H1 (cell line): ENCODE results near the gene MAGI2. TPM values are rescaled to one million over a fixed set of nuclear protein-coding genes. Genes with fewer than 3 reads are reported as not detected.

Source experiments
- ASH2L ChIP-seq: fragments of 200-600, 300-600 bp; sonication (generic); IDR thresholded peaks from one replicate; pipeline ENCODE4 v1.7.1; 2017; ENCODE audit warnings: low read length
- EGR1 ChIP-seq: IDR thresholded peaks from 2 replicates; pipeline ENCODE4 v1.6.1; 2011; ENCODE audit warnings: low read depth, low read length, borderline replicate concordance
- EZH2 ChIP-seq: fragments of 200-600 bp; sonication (generic); IDR thresholded peaks from 2 replicates; pipeline ENCODE4 v1.7.1; 2012; ENCODE audit warnings: low read depth, mild to moderate bottlenecking, moderate library complexity, low read length, inconsistent platforms; ENCODE audit not compliant: severe bottlenecking
- HDAC6 ChIP-seq: IDR thresholded peaks from one replicate; pipeline ENCODE4 v1.7.1; 2012; ENCODE audit warnings: low read depth, mild to moderate bottlenecking, inconsistent platforms, low read length, moderate library complexity
- POLR2A ChIP-seq, 2 experiments: IDR thresholded peaks; 1 replicate in 1 of 2; 2 replicates in 1 of 2; pipeline ENCODE4 v1.6.1; 2011; ENCODE audit warnings: low read depth in 2 of 2, low read length in 2 of 2, mild to moderate bottlenecking in 2 of 2; ENCODE audit errors: control extremely low read depth in 1 of 2
- RBBP5 ChIP-seq: IDR thresholded peaks from 2 replicates; pipeline ENCODE4 v1.7.1; 2012; ENCODE audit warnings: low read depth, mild to moderate bottlenecking, inconsistent platforms, low read length, moderate library complexity, borderline replicate concordance
- RNF2 ChIP-seq: fragments of 200-900, 300-1000 bp; sonication (generic); IDR thresholded peaks from 2 replicates; pipeline ENCODE4 v1.7.1; 2016; ENCODE audit warnings: borderline replicate concordance, low read depth, mild to moderate bottlenecking, antibody characterized with exemption, low read length; ENCODE audit not compliant: poor library complexity, severe bottlenecking; ENCODE audit errors: missing control alignments
- YY1 ChIP-seq: IDR thresholded peaks from 2 replicates; pipeline ENCODE4 v1.6.1; 2011; ENCODE audit warnings: low read depth, mild to moderate bottlenecking, low read length
- polyA plus RNA-seq, 7 experiments: library from polyadenylated mRNA; depleted of rRNA in 3 of 7; stranded (reverse) in 5 of 7; unstranded in 2 of 7; fragments of >200 nt in 5 of 7; fragments of 200-250 nt in 2 of 7; gene quantifications; 1 replicate in 5 of 7; 2 replicates in 1 of 7; 4 replicates in 1 of 7; pipeline versions ENCODE4 v1.2.1 to v1.2.3, GENCODE V29; 2011 to 2013; ENCODE audit warnings: missing spikeins in 2 of 7, mixed read lengths in 2 of 7
- total RNA-seq: library from RNA; stranded (reverse); fragmentation: NEBNext Ultra II Directional; extraction: Animal tissue kit (Norgen Biotek cat#: 25700); gene quantifications from 2 replicates; pipeline ENCODE4 v1.2.1, GENCODE V29; 2021
- TF ChIP-seq, protein P1 (sequence below): fragments of 300-600 bp; sonication (generic); IDR thresholded peaks from 2 replicates; pipeline ENCODE4 v1.7.1; 2012; ENCODE audit warnings: low read length, moderate library complexity, mild to moderate bottlenecking, inconsistent platforms; ENCODE audit not compliant: insufficient replicate concordance
- TF ChIP-seq, protein P2 (sequence below): IDR thresholded peaks from 2 replicates; pipeline ENCODE4 v1.6.1; 2012; ENCODE audit warnings: low read length, inconsistent platforms

Gene MAGI2
- total and polyA plus RNA-seq, 2 of the 8 experiments (the other 6 are each of a cell fraction or from before 2014, with no cell fraction given): 6.0 to 27.3 TPM

DNA sequence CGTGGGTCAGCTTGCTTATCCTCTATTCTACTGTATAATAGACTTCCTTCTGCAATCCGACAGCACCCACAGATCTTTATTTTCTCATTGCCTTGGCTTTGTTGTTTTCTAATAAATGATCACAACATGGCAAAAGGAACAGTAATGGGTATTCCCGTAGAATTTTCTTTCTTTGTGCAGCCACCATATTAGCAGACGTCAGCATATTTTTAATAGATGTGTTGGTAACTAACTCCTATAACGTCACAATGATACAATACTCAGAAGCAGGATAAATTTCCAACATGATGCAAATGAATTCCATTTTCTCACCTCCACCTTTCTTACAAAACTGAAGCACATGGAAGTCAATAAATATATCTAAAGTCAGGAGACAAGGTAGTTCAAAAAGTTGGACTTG lies 617.6 kb downstream of the MAGI2 start (continued):
- TF ChIP-seq, protein P1, sequence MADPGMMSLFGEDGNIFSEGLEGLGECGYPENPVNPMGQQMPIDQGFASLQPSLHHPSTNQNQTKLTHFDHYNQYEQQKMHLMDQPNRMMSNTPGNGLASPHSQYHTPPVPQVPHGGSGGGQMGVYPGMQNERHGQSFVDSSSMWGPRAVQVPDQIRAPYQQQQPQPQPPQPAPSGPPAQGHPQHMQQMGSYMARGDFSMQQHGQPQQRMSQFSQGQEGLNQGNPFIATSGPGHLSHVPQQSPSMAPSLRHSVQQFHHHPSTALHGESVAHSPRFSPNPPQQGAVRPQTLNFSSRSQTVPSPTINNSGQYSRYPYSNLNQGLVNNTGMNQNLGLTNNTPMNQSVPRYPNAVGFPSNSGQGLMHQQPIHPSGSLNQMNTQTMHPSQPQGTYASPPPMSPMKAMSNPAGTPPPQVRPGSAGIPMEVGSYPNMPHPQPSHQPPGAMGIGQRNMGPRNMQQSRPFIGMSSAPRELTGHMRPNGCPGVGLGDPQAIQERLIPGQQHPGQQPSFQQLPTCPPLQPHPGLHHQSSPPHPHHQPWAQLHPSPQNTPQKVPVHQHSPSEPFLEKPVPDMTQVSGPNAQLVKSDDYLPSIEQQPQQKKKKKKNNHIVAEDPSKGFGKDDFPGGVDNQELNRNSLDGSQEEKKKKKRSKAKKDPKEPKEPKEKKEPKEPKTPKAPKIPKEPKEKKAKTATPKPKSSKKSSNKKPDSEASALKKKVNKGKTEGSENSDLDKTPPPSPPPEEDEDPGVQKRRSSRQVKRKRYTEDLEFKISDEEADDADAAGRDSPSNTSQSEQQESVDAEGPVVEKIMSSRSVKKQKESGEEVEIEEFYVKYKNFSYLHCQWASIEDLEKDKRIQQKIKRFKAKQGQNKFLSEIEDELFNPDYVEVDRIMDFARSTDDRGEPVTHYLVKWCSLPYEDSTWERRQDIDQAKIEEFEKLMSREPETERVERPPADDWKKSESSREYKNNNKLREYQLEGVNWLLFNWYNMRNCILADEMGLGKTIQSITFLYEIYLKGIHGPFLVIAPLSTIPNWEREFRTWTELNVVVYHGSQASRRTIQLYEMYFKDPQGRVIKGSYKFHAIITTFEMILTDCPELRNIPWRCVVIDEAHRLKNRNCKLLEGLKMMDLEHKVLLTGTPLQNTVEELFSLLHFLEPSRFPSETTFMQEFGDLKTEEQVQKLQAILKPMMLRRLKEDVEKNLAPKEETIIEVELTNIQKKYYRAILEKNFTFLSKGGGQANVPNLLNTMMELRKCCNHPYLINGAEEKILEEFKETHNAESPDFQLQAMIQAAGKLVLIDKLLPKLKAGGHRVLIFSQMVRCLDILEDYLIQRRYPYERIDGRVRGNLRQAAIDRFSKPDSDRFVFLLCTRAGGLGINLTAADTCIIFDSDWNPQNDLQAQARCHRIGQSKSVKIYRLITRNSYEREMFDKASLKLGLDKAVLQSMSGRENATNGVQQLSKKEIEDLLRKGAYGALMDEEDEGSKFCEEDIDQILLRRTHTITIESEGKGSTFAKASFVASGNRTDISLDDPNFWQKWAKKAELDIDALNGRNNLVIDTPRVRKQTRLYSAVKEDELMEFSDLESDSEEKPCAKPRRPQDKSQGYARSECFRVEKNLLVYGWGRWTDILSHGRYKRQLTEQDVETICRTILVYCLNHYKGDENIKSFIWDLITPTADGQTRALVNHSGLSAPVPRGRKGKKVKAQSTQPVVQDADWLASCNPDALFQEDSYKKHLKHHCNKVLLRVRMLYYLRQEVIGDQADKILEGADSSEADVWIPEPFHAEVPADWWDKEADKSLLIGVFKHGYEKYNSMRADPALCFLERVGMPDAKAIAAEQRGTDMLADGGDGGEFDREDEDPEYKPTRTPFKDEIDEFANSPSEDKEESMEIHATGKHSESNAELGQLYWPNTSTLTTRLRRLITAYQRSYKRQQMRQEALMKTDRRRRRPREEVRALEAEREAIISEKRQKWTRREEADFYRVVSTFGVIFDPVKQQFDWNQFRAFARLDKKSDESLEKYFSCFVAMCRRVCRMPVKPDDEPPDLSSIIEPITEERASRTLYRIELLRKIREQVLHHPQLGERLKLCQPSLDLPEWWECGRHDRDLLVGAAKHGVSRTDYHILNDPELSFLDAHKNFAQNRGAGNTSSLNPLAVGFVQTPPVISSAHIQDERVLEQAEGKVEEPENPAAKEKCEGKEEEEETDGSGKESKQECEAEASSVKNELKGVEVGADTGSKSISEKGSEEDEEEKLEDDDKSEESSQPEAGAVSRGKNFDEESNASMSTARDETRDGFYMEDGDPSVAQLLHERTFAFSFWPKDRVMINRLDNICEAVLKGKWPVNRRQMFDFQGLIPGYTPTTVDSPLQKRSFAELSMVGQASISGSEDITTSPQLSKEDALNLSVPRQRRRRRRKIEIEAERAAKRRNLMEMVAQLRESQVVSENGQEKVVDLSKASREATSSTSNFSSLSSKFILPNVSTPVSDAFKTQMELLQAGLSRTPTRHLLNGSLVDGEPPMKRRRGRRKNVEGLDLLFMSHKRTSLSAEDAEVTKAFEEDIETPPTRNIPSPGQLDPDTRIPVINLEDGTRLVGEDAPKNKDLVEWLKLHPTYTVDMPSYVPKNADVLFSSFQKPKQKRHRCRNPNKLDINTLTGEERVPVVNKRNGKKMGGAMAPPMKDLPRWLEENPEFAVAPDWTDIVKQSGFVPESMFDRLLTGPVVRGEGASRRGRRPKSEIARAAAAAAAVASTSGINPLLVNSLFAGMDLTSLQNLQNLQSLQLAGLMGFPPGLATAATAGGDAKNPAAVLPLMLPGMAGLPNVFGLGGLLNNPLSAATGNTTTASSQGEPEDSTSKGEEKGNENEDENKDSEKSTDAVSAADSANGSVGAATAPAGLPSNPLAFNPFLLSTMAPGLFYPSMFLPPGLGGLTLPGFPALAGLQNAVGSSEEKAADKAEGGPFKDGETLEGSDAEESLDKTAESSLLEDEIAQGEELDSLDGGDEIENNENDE: no peak
- TF ChIP-seq, protein P2, sequence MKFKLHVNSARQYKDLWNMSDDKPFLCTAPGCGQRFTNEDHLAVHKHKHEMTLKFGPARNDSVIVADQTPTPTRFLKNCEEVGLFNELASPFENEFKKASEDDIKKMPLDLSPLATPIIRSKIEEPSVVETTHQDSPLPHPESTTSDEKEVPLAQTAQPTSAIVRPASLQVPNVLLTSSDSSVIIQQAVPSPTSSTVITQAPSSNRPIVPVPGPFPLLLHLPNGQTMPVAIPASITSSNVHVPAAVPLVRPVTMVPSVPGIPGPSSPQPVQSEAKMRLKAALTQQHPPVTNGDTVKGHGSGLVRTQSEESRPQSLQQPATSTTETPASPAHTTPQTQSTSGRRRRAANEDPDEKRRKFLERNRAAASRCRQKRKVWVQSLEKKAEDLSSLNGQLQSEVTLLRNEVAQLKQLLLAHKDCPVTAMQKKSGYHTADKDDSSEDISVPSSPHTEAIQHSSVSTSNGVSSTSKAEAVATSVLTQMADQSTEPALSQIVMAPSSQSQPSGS: no peak
- TF ChIP-seq POLR2A (IDR thresholded peaks at IDR 0.05; ENCODE audit: control extremely low read depth in 1 of 2, low read depth in 2 of 2, low read length in 2 of 2) (no peak), YY1 (no peak), ASH2L (no peak), RNF2 (no peak), EGR1 (no peak), RBBP5 (no peak), HDAC6 (no peak), EZH2 (no peak)
